GM12801 (cell line): ENCODE data around the gene UBQLNL.

ENCODE experiments used
- CTCF ChIP-seq: IDR thresholded peaks from one replicate; pipeline ENCODE4 v1.5.1; 2011; ENCODE audit warnings: control low read depth; ENCODE audit not compliant: insufficient read length; ENCODE audit errors: extremely low read depth

The UBQLNL gene

GRCh38 chr11:5516599-5516998 is at the start of gene UBQLNL:
UBQLNL (minus strand) TSS chr11:5516699; CDS start chr11:5516441, 258 bp downstream.
- TF ChIP-seq CTCF: no peak

GRCh38 chr11:5564259-5565019 is 47.9 kb upstream of the UBQLNL start:
- no peak for TF ChIP-seq CTCF

GRCh38 chr11:5557751-5558150 is 41.3 kb upstream of the UBQLNL start:
- no peak for TF ChIP-seq CTCF

GRCh38 chr11:5556596-5557188 is 40.2 kb upstream of the UBQLNL start:
- no peak for TF ChIP-seq CTCF

GRCh38 chr11:5553343-5553742 is 36.8 kb upstream of the UBQLNL start:
- TF ChIP-seq CTCF: no peak

GRCh38 chr11:5550440-5551095 is 34.1 kb upstream of the UBQLNL start:
- TF ChIP-seq CTCF: no peak

- no peak for TF ChIP-seq CTCF
These were observed 31.9 kb upstream of the UBQLNL start, which contains the start of gene OR52H1 for GRCh38 chr11:5548440-5548839. OR52H1 (minus strand) TSS chr11:5548540; CDS start chr11:5545505, 3,035 bp downstream.
